ENCODE measurements around the gene MTMR10. TPM values are rescaled to one million over a fixed set of nuclear protein-coding genes. Genes with fewer than 3 reads are reported as not detected.

MTMR10 gene
- polyA plus RNA-seq, 1 donor, result 26.8 TPM

DNA sequence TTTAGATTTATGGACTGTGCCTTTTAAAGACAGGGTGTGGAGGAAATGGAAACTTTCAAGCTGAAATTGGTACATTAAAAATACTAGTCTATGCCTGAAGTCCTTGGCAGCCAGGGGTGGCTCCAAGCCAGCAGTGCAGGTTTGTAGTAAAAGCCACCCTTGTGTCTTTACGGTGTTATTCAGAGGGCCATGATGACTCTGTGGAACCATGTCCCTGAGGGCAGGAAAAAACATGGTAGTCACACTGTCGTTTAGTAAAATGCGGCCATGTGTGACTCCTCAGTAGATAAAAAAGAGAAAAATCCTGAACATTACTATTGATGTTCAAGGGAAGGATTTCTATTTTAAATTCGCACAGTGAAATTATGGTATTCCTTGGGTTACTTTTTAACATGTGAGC is 85.1 kb downstream of the MTMR10 start:
- no peaks in the 10 kb centered on the region for H3K4me1 ChIP-seq (ENCODE audit: control insufficient read depth, insufficient read depth, low read length)
- H3K4me3 ChIP-seq (ENCODE audit: low read length), result no peak overlapping the region
- H3K36me3 ChIP-seq (ENCODE audit: control insufficient read depth, insufficient read depth, low read length), result peaks cover 16% of the 10 kb centered on the region
- DNase-seq, result no peak
- H3K27me3 ChIP-seq (ENCODE audit: control insufficient read depth, insufficient read depth, low read length), result no peaks in the 10 kb centered on the region
- H3K9me3 ChIP-seq (ENCODE audit: control insufficient read depth, low read depth, low read length), result no peaks in the 10 kb centered on the region
- H3K27ac ChIP-seq (ENCODE audit: low read length), result no peak overlapping the region
- 93% methylated on average over 3 of the region's 4 CpGs for WGBS (ENCODE audit: insufficient coverage, low lambda C conversion rate)

DNA sequence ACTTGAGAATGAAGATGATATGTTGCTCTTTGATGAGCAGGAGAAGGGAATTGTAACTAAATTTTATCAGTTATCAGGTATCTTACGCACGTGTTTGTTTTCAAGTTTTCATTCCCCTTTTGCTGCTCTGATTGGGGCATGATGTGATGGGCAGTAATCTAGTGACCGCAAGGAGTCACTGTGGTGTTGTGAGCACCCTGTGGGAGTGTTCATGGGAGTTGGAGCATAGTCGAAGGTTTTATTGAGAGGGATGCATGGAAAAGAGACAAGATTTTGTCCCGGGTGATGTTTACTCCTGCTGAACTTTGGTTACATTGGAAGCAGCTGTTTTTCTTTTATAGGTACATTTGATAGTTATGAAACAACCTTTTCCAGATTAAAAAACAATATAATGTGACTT is 85.6 kb downstream of the MTMR10 start:
- no peak for DNase-seq
- WGBS (ENCODE audit: insufficient coverage, low lambda C conversion rate), result 40% methylated on average over 1 of the region's 5 CpGs

DNA sequence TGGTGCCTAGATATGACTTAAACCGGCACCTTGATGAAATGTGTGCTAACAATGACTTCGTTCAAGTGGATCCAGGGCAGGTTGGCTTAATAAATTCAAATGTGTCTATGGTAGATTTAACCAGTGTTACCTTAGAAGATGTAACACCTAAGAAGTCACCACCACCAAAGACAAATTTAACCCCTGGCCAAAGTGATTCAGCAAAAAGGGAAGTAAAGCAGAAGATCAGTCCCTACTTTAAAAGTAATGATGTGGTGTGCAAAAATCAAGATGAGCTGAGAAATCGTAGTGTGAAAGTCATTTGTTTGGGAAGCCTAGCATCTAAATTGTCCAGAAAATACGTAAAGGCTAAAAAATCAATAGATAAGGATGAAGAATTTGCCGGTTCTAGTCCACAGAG is 86.6 kb downstream of the MTMR10 start:
- Histone ChIP-seq H3K4me1 (ENCODE audit: control insufficient read depth, insufficient read depth, low read length) (no peaks in the 10 kb centered on the region), H3K36me3 (ENCODE audit: control insufficient read depth, insufficient read depth, low read length) (peaks cover 10% of the 10 kb centered on the region), H3K4me3 (ENCODE audit: low read length) (no peak overlapping the region), H3K27ac (ENCODE audit: low read length) (no peak overlapping the region), H3K9me3 (ENCODE audit: control insufficient read depth, low read depth, low read length) (no peaks in the 10 kb centered on the region), H3K27me3 (ENCODE audit: control insufficient read depth, insufficient read depth, low read length) (no peaks in the 10 kb centered on the region)
- no CpG with 5 or more reads among the region's 5 CpGs for WGBS (ENCODE audit: insufficient coverage, low lambda C conversion rate)
- DNase-seq, result no peak

More for the DNA sequence above, 85.6 kb downstream of the MTMR10 start:
- no peaks in the 10 kb centered on the region for H3K27me3 ChIP-seq (ENCODE audit: control insufficient read depth, insufficient read depth, low read length)
- H3K4me1 ChIP-seq (ENCODE audit: control insufficient read depth, insufficient read depth, low read length), result no peaks in the 10 kb centered on the region
- H3K9me3 ChIP-seq (ENCODE audit: control insufficient read depth, low read depth, low read length), result no peaks in the 10 kb centered on the region
- no peak overlapping the region for H3K4me3 ChIP-seq (ENCODE audit: low read length)
- peaks cover 16% of the 10 kb centered on the region for H3K36me3 ChIP-seq (ENCODE audit: control insufficient read depth, insufficient read depth, low read length)
- no peak overlapping the region for H3K27ac ChIP-seq (ENCODE audit: low read length)

DNA sequence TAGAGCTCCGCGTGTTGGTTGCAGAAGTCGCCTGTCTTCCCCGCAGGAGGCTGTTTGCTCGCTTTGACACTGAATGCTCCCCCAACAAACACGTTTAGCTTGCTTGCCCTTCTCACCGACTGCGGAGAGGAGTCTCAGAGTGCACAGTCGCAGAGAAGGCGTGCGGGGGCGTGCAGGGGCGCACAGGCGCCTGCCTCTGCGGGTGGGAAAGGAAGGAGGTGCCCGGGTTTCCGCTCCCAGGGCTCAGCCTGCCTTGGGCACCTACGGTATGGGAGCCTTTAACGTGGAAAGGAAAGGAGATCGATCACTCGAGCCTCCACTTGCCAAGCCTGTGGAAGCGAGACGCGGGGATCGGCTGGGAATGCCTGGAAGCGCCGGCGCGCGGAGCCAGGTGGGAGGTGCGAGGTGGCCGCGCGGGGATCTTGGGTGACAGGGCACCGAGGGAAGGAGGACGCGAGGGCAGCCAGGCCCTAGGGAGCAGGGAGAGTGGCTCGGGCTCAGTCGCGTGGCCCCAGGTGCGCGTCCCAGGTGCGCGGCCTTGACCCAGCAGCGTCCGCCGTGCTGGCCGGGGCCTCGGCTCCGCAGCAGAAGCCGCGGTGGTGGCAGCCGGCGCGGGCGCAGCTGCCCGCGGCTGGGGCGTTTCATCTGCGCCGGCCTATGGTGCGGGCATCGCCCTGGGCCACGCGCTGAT is 87.8 kb downstream of the MTMR10 start, which contains the start of gene FAN1:
Gene FAN1, plus strand, starts transcription at position 419 of the 691 bp plus-strand sequence. CDS start 749 bp downstream, outside the sequence.
- H3K9me3 ChIP-seq (ENCODE audit: control insufficient read depth, low read depth, low read length), result no peaks in the 10 kb centered on the region
- H3K4me1 ChIP-seq (ENCODE audit: control insufficient read depth, insufficient read depth, low read length), result no peaks in the 10 kb centered on the region
- H3K4me3 ChIP-seq (ENCODE audit: low read length), result peak within 1 kb of the TSS; percentile 86
- no peaks in the 10 kb centered on the region for H3K27me3 ChIP-seq (ENCODE audit: control insufficient read depth, insufficient read depth, low read length)
- peak; percentile 81 to 94 for DNase-seq
- peak within 1 kb of the TSS; percentile 71 for H3K27ac ChIP-seq (ENCODE audit: low read length)
- peaks cover under 1% of the 10 kb centered on the region for H3K36me3 ChIP-seq (ENCODE audit: control insufficient read depth, insufficient read depth, low read length)
- no CpG with 5 or more reads among the region's 65 CpGs for WGBS (ENCODE audit: insufficient coverage, low lambda C conversion rate)

DNA sequence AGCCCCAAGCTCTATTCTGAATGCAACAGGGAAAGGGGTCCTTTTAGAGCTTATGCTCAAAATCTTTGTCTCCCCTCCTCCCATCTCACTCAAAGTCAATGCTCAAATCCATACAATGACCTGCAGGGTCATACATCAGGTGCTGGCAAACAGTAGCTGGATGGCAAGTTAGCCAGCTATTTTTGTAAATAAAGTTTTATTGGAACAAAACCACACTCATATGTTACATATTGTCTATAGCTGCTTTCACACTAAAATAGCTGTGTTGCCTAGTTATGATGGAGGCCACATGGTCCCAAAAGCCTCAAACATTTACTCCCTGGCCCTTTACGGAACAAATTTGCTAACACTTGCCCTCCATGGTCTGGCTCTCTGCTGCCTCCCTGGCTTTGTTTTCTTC is 89.5 kb downstream of the MTMR10 start:
- Histone ChIP-seq H3K27me3 (ENCODE audit: control insufficient read depth, insufficient read depth, low read length) (no peaks in the 10 kb centered on the region), H3K27ac (ENCODE audit: low read length) (no peak overlapping the region), H3K9me3 (ENCODE audit: control insufficient read depth, low read depth, low read length) (no peaks in the 10 kb centered on the region), H3K36me3 (ENCODE audit: control insufficient read depth, insufficient read depth, low read length) (no peaks in the 10 kb centered on the region), H3K4me1 (ENCODE audit: control insufficient read depth, insufficient read depth, low read length) (no peaks in the 10 kb centered on the region), H3K4me3 (ENCODE audit: low read length) (no peak overlapping the region)
- WGBS (ENCODE audit: insufficient coverage, low lambda C conversion rate), result 83% methylated on average over 1 of the region's 1 CpG
- no peak for DNase-seq

DNA sequence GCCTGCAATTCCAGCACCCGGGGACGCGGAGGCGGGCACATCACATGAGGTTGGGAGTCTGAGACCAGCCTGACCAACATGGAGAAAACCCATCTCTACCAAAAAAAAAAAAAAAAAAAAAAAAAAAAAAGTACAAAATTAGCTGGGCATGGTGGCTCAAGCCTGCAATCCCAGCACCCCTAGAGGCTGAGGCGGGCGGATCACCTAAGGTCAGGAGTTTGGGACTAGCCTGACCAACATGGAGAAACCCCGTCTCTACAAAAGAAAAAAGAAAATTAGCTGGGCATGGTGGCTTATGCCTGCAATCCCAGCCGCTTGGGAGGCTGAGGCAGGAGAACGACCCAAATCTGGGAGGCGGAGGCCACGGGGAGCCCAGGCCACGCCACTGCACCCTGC is 95.2 kb downstream of the MTMR10 start:
- 96% methylated on average over 4 of the region's 12 CpGs for WGBS (ENCODE audit: insufficient coverage, low lambda C conversion rate)
- DNase-seq, result no peak
- H3K27me3 ChIP-seq (ENCODE audit: control insufficient read depth, insufficient read depth, low read length), result no peaks in the 10 kb centered on the region

GRCh38 chr15:30895461-30896210 is 95.8 kb downstream of the MTMR10 start:
- H3K27ac ChIP-seq (ENCODE audit: low read length), result no peak overlapping the region
- no peak for DNase-seq
- WGBS (ENCODE audit: insufficient coverage, low lambda C conversion rate), result no CpG with 5 or more reads among the region's 33 CpGs
- H3K4me1 ChIP-seq (ENCODE audit: control insufficient read depth, insufficient read depth, low read length), result no peaks in the 10 kb centered on the region
- H3K9me3 ChIP-seq (ENCODE audit: control insufficient read depth, low read depth, low read length), result no peaks in the 10 kb centered on the region
- H3K27me3 ChIP-seq (ENCODE audit: control insufficient read depth, insufficient read depth, low read length), result no peaks in the 10 kb centered on the region
- no peaks in the 10 kb centered on the region for H3K36me3 ChIP-seq (ENCODE audit: control insufficient read depth, insufficient read depth, low read length)
- H3K4me3 ChIP-seq (ENCODE audit: low read length), result no peak overlapping the region

More for the DNA sequence above, 95.2 kb downstream of the MTMR10 start:
- H3K9me3 ChIP-seq (ENCODE audit: control insufficient read depth, low read depth, low read length), result no peaks in the 10 kb centered on the region
- H3K27ac ChIP-seq (ENCODE audit: low read length), result no peak overlapping the region
- no peak overlapping the region for H3K4me3 ChIP-seq (ENCODE audit: low read length)
- H3K4me1 ChIP-seq (ENCODE audit: control insufficient read depth, insufficient read depth, low read length), result no peaks in the 10 kb centered on the region
- no peaks in the 10 kb centered on the region for H3K36me3 ChIP-seq (ENCODE audit: control insufficient read depth, insufficient read depth, low read length)

GRCh38 chr15:30889196-30889595 is 102.2 kb downstream of the MTMR10 start:
- WGBS (ENCODE audit: insufficient coverage, low lambda C conversion rate), result no CpG with 5 or more reads among the region's 4 CpGs
- no peaks in the 10 kb centered on the region for H3K36me3 ChIP-seq (ENCODE audit: control insufficient read depth, insufficient read depth, low read length)
- H3K27ac ChIP-seq (ENCODE audit: low read length), result no peak overlapping the region
- no peaks in the 10 kb centered on the region for H3K9me3 ChIP-seq (ENCODE audit: control insufficient read depth, low read depth, low read length)
- H3K27me3 ChIP-seq (ENCODE audit: control insufficient read depth, insufficient read depth, low read length), result no peaks in the 10 kb centered on the region
- no peak overlapping the region for H3K4me3 ChIP-seq (ENCODE audit: low read length)
- no peak for DNase-seq
- no peaks in the 10 kb centered on the region for H3K4me1 ChIP-seq (ENCODE audit: control insufficient read depth, insufficient read depth, low read length)

Other genes with a start within 250 kb of the MTMR10 start
- gene FAN1, start 87.7 kb downstream of the MTMR10 start, polyA plus RNA-seq, result 19.3 TPM
- gene TRPM1, start 110.1 kb upstream of the MTMR10 start, polyA plus RNA-seq, result not detected